Neural progenitor cell (in vitro differentiated cells): ENCODE results near the gene TRIM38. TPM values are rescaled to one million over a fixed set of nuclear protein-coding genes. Genes with fewer than 3 reads are reported as not detected.
A peak's percentile ranks its signal among the peaks of the same experiment; 100 is the strongest.

Source experiments
- DNase-seq: peaks from one replicate; pipeline ENCODE4 v3.0.0-alpha.2; 2016; ENCODE audit warnings: low spot score
- H2AFZ ChIP-seq: fragments of 200-600 bp; sonication (generic); replicated peaks from 2 replicates; pipeline ENCODE4 v1.6.1; 2016; ENCODE audit warnings: antibody characterized with exemption
- H3F3A ChIP-seq: fragments of 200-600 bp; sonication (generic); 2 replicates; pipeline ENCODE4 v1.6.1; 2016; ENCODE audit warnings: antibody characterized with exemption, low read depth
- H3K27ac ChIP-seq: fragments of 200-600 bp; sonication (generic); 2 replicates; pipeline ENCODE4 v1.5.1; 2016; ENCODE audit warnings: mild to moderate bottlenecking
- H3K27me3 ChIP-seq: fragments of 200-600 bp; sonication (generic); 2 replicates; pipeline ENCODE4 v1.6.1; 2016; ENCODE audit warnings: mild to moderate bottlenecking, moderate library complexity
- H3K36me3 ChIP-seq: fragments of 200-600 bp; sonication (generic); 2 replicates; pipeline ENCODE4 v1.5.1; 2016
- H3K4me1 ChIP-seq: fragments of 200-600 bp; sonication (generic); 2 replicates; pipeline ENCODE4 v1.6.1; 2016; ENCODE audit warnings: mixed run types
- H3K4me2 ChIP-seq: fragments of 200-600 bp; sonication (generic); 2 replicates; pipeline ENCODE4 v1.6.1; 2016
- H3K4me3 ChIP-seq: fragments of 200-600 bp; sonication (generic); 2 replicates; pipeline ENCODE4 v1.5.1; 2016
- H3K79me2 ChIP-seq: fragments of 200-600 bp; sonication (generic); 2 replicates; pipeline ENCODE4 v1.6.1; 2016; ENCODE audit warnings: low read depth
- H3K9ac ChIP-seq: fragments of 200-600 bp; sonication (generic); 2 replicates; pipeline ENCODE4 v1.6.1; 2016
- H3K9me3 ChIP-seq: fragments of 200-600 bp; sonication (generic); 2 replicates; pipeline ENCODE4 v1.5.1; 2016; ENCODE audit warnings: low read depth
- H4K20me1 ChIP-seq: fragments of 200-600 bp; sonication (generic); 2 replicates; pipeline ENCODE4 v1.6.1; 2016; ENCODE audit warnings: low read depth
- H3K27ac Mint-ChIP-seq: 3 replicates; pipeline ENCODE4 v1.8.0; 2021; ENCODE audit warnings: mixed read lengths
- H3K27me3 Mint-ChIP-seq: 2 replicates; pipeline ENCODE4 v1.8.0; 2022; ENCODE audit warnings: low read depth, mild to moderate bottlenecking, inconsistent platforms, moderate library complexity, mixed read lengths; ENCODE audit not compliant: insufficient read depth
- H3K36me3 Mint-ChIP-seq: 3 replicates; pipeline ENCODE4 v1.8.0; 2021; ENCODE audit warnings: mixed read lengths
- H3K4me1 Mint-ChIP-seq: 3 replicates; pipeline ENCODE4 v1.8.0; 2021; ENCODE audit warnings: mixed read lengths
- H3K4me3 Mint-ChIP-seq: 3 replicates; pipeline ENCODE4 v1.8.0; 2021; ENCODE audit warnings: mild to moderate bottlenecking, moderate library complexity, mixed read lengths
- H3K9me3 Mint-ChIP-seq: 3 replicates; pipeline ENCODE4 v1.8.0; 2020; ENCODE audit warnings: mixed read lengths
- CTCF ChIP-seq: fragments of 200-600 bp; sonication (generic); IDR thresholded peaks from 2 replicates; pipeline ENCODE4 v1.5.1; 2017; ENCODE audit warnings: antibody characterized with exemption, mild to moderate bottlenecking
- EZH2 ChIP-seq: fragments of 200-600 bp; sonication (generic); IDR thresholded peaks from 2 replicates; pipeline ENCODE4 v1.6.1; 2017; ENCODE audit warnings: antibody characterized with exemption, mild to moderate bottlenecking, moderate library complexity
- EZH2phosphoT487 ChIP-seq: fragments of 200-600 bp; sonication (generic); IDR thresholded peaks from 2 replicates; pipeline ENCODE4 v1.6.1; 2017; ENCODE audit warnings: antibody characterized with exemption
- total RNA-seq: library from RNA; depleted of rRNA; stranded (reverse); fragments of >200 nt; gene quantifications from 2 replicates; pipeline ENCODE4 v1.2.3, GENCODE V29; 2015; ENCODE audit warnings: low replicate concordance

Gene TRIM38
- total RNA-seq, 1 donor from 2014 or later, result 0.30 TPM

- Histone ChIP-seq H2AFZ (no peak overlapping the region), H3K36me3 (no peaks in the 10 kb centered on the region), H3K4me3 (peak overlapping the region; percentile 68), H3K9me3 (no peaks in the 10 kb centered on the region), H3K4me2 (peak overlapping the region; percentile 91), H3K27ac (peak overlapping the region; percentile 92), H3K9ac (peak overlapping the region; percentile 61), H3K4me1 (peaks cover 44% of the 10 kb centered on the region), H4K20me1 (peaks cover 3% of the 10 kb centered on the region), H3K79me2 (peaks cover 5% of the 10 kb centered on the region), H3F3A (peaks cover 82% of the 10 kb centered on the region), H3K27me3 (no peaks in the 10 kb centered on the region)
- TF ChIP-seq CTCF (no peak), EZH2 (no peak), EZH2phosphoT487 (no peak)
- peaks cover 2% of the 10 kb centered on the region for H3K36me3 Mint-ChIP-seq
- H3K27ac Mint-ChIP-seq, result peak overlapping the region; percentile 51
- DNase-seq, result peak; percentile 97
- no peaks in the 10 kb centered on the region for H3K9me3 Mint-ChIP-seq
- peak overlapping the region; percentile 95 for H3K4me3 Mint-ChIP-seq
- H3K4me1 Mint-ChIP-seq, result peaks cover 63% of the 10 kb centered on the region
- peaks cover 11% of the 10 kb centered on the region for H3K27me3 Mint-ChIP-seq
Observed at GRCh38 chr6:26031595-26032339, 69.2 kb downstream of the TRIM38 start.

GRCh38 chr6:26032340-26033084, 69.9 kb downstream of the TRIM38 start:
- peak overlapping the region; percentile 68 for H3K4me3 ChIP-seq
- peak overlapping the region; percentile 38 for H3K9ac ChIP-seq
- peak overlapping the region; percentile 91 for H3K4me2 ChIP-seq
- TF ChIP-seq EZH2phosphoT487 (no peak), EZH2 (no peak), CTCF (no peak)
- Mint-ChIP-seq H3K36me3 (no peaks in the 10 kb centered on the region), H3K4me1 (peaks cover 57% of the 10 kb centered on the region), H3K4me3 (peak overlapping the region; percentile 95), H3K27me3 (peaks cover 8% of the 10 kb centered on the region), H3K27ac (peak overlapping the region; percentile 51), H3K9me3 (no peaks in the 10 kb centered on the region)
- H3K4me1 ChIP-seq, result peaks cover 44% of the 10 kb centered on the region
- no peaks in the 10 kb centered on the region for H3K27me3 ChIP-seq
- H2AFZ ChIP-seq, result no peak overlapping the region
- no peaks in the 10 kb centered on the region for H4K20me1 ChIP-seq
- H3K79me2 ChIP-seq, result peaks cover 5% of the 10 kb centered on the region
- peaks cover 74% of the 10 kb centered on the region for H3F3A ChIP-seq
- peak; percentile 57 for DNase-seq
- no peaks in the 10 kb centered on the region for H3K9me3 ChIP-seq
- H3K27ac ChIP-seq, result peak overlapping the region; percentile 77
- H3K36me3 ChIP-seq, result no peaks in the 10 kb centered on the region

GRCh38 chr6:26033085-26033940, 70.7 kb downstream of the TRIM38 start:
- H3K27me3 Mint-ChIP-seq, result peaks cover 8% of the 10 kb centered on the region

More at GRCh38 chr6:26033085-26033940, 70.7 kb downstream of the TRIM38 start:
- DNase-seq, result peak; percentile 87
- Histone ChIP-seq H3K79me2 (peaks cover 5% of the 10 kb centered on the region), H3F3A (peaks cover 66% of the 10 kb centered on the region), H3K4me1 (peaks cover 36% of the 10 kb centered on the region), H3K9ac (peak overlapping the region; percentile 38), H3K36me3 (no peaks in the 10 kb centered on the region), H2AFZ (no peak overlapping the region), H3K4me3 (peak overlapping the region; percentile 68), H4K20me1 (no peaks in the 10 kb centered on the region), H3K9me3 (no peaks in the 10 kb centered on the region), H3K27ac (peak overlapping the region; percentile 77), H3K27me3 (no peaks in the 10 kb centered on the region), H3K4me2 (peak overlapping the region; percentile 91)
- TF ChIP-seq EZH2 (no peak), EZH2phosphoT487 (no peak), CTCF (no peak)
- Mint-ChIP-seq H3K27ac (peak overlapping the region; percentile 80), H3K4me3 (peak overlapping the region; percentile 95), H3K4me1 (peaks cover 52% of the 10 kb centered on the region), H3K9me3 (no peaks in the 10 kb centered on the region), H3K36me3 (no peaks in the 10 kb centered on the region)
